DND-41 (cell line): ENCODE measurements around the gene JUN.

ENCODE experiments used
- CTCF ChIP-seq: IDR thresholded peaks from 2 replicates; pipeline ENCODE4 v1.5.1; 2012; ENCODE audit warnings: borderline replicate concordance, low read length, moderate library complexity, mild to moderate bottlenecking; ENCODE audit not compliant: poor library complexity, severe bottlenecking; ENCODE audit errors: extremely low read depth
- EZH2 ChIP-seq: IDR thresholded peaks from 3 replicates; pipeline ENCODE4 v1.6.1; 2012; ENCODE audit warnings: borderline replicate concordance, low read depth, mild to moderate bottlenecking, moderate library complexity, low read length, inconsistent platforms; ENCODE audit not compliant: severe bottlenecking

DNA sequence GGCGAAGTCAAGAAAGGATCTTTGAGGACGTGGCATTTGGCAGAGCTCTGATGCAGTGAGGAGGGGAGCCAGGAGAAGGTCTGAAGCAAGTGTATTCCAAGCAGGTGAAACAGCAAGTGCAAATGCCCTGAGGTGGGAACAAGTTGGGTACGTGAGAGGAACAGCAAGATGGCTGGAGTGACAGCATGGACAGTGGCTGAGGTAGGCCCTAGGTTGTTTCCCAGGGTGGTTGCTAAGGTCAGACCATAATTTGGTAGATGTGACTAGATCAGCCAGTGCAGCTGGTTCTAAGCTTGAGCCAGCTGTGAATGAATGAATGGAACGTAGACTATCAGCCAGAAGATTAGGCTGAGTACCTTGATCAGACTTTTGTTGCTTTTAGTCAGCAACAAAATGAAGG lies 37.5 kb upstream of the JUN start:
- no peak for TF ChIP-seq EZH2
- no peak for TF ChIP-seq CTCF
